Activated CD4-positive, alpha-beta T cell treated with anti-CD3 and anti-CD28 coated beads for 48 hours (primary cell): ENCODE data around the gene PLEKHF1.

Experiments
- DNase-seq: peaks from one replicate; pipeline ENCODE4 v3.0.0-alpha.2; 2020

PLEKHF1 gene

GRCh38 chr19:29680447-29680846, 15.2 kb downstream of the PLEKHF1 start:
- peak; percentile 89 for DNase-seq

- no peak for DNase-seq
Observed at GRCh38 chr19:29680937-29681336, 15.7 kb downstream of the PLEKHF1 start.

- DNase-seq: no peak
Observed at GRCh38 chr19:29681422-29682235, 16.4 kb downstream of the PLEKHF1 start.

GRCh38 chr19:29682236-29682895, 17.1 kb downstream of the PLEKHF1 start:
- no peak for DNase-seq

DNA sequence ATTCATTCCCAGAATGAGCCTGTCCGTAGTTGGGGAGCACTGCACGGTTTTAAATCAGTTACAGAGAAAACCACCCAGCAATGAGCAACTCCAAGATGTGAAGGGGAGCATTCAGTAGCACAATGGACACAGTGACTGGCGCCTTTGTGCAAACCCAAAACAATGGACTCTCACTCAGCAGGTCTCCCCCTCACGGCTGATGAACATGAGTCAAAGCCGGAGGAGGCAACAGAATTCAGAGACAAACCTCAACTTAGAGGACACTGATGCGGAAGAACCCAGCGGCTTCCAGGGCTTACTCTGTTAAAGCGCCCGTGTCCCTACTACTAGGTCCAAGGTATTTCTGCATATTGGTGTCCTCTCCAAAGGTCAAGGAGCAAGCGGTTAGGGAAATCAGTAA, 17.7 kb downstream of the PLEKHF1 start:
- DNase-seq: no peak

DNA sequence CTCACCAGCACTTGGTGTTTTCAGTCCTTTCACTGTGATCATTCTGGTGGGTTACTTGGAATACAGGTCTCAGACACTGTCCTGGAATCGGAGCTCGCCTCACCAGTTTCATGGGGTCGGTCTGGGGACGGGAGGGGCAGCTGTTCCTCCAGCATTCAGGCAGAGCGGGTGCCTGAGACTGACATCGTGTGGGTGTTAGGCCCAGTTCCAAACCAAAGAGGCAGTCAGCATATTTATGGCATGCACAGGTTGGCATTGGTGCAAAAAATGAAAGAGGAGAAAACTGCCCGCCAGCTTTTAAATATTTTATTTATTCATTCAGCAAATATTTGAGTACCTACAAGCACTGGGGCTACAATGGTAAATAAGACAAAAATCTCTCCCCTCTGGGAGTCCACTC, 20.1 kb downstream of the PLEKHF1 start:
- DNase-seq: no peak

DNA sequence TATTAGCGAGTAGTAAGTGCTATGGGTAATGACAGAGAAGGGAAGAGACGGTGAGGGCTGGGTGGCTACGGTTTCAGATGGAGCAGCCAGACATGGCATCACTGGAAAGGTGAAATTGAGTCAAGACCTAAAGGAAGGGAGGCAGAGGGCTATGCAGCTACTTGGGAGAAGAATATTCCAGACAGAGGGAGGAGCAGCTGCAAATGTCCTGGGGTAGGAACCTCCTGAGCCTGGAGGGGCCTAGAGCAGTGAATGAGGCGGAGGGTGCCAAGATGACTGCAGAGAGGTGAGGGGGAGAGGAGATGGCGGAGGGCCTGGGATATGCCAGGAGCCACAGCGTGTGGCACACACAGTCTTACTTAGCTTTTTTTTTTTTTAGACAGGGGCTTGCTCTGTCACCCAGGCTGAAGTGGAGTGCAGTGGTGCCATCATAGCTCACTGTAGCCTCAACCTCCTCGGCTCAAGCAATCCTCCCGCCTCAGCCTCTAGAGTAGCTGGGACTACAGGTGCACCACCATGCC, 21.1 kb downstream of the PLEKHF1 start:
- DNase-seq: no peak

DNA sequence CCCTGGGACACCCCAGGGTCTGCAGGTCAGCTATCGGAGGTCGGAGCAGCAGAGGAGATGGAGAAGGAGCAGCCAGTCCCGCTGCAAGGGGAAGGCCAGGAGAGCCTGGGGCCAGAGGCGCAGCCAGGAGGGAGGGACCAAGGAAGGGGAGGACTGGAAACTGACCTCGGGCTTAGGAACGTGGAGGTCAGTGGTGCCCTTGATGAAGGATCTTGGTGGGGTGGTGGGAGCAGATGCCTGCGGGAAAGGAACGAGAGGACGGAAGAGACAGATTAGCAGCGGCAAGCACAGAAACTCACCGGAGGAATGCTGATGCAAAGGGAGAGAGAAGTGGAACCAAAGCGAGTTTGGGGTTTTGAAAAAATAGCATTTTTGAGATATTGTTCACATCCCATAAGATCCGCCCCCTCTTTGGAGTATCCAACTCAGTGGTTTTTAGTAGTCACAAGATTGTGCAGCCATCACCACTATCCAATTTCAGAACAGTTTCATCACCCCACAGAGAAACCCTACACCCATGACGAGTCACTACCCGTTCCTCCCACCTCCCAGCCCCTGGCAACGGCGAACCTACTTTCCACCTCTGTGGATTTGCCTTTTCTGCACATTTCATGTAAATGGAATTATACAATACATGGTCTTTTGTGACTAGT, 22.1 kb downstream of the PLEKHF1 start:
- DNase-seq: peak; percentile 82

GRCh38 chr19:29687897-29688728, 22.9 kb downstream of the PLEKHF1 start:
- no peak for DNase-seq

- DNase-seq: peak; percentile 66
Observed at GRCh38 chr19:29690842-29691241, 25.6 kb downstream of the PLEKHF1 start.

GRCh38 chr19:29694161-29694560, 28.9 kb downstream of the PLEKHF1 start:
- DNase-seq: no peak

DNA sequence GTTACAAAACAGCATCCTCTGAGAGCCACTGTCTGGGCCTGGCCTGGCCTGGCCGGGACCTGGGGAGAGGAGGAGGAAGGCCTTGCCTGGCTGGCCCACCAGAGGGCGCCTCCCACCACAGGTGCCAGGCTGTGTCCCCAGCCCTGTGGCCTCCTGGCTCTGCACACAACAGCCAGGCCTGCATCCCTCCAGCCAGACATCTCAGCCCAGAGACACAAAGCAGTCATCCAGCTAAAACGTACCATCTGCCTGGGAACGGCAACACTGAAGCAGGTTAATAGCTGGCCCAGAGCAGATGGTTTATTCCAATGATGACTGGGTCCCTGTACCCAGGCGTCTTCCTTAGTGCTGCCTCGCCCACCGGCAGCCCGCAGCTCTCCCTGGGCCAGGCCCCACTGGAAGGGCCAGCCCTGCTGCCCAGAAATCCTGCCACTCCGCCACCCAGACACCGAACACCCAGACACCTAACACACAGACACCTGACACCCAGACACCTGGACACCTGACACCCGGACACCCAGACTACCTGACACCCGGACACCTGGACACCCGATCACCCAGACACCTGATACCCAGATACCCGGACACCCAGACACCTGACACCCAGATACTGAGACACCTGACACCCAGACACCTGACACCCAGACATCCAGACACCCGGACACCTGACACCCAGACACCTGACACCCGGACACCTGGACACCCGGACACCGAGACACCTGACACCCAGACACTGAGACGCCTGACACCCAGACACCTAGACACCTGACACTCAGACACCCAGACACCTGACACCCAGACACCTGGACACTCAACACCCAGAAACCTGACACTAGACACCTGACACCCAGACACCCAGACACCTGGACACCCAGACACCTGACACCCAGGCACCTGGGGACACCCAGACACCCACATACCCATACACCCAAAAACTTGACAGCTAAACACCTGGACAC, 29.7 kb downstream of the PLEKHF1 start:
- peak; percentile 89 for DNase-seq

DNA sequence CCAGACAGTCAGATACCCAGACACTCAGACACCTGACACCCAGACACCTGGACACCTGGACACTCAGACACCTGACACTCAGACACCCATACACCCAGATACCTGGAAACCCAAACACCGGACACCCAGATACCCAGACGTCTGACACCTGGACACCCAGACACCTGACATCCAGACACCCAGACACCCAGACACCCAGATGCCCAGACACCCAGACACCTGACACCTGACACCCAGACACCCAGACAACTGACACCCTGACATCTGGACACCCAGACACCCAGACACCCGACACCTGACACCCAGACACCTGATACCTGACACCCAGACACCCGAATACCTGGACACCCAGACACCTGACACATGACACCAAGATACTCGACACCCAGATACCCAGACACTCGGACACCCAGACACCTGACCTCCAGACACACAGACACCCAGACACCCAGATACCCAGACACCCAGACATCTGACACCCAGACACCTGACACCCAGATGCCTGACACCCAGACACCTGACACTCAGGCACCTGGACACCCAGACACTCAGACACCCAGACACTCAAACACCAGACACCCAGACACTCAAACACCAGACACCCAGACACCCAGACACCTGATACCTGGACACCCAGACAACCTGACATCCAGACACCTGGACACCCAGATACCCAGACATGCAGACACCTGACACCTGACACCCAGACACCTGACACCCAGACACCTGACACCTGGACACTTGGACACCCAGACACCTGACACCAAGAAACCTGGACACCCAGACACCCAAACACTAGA, 30.7 kb downstream of the PLEKHF1 start:
- no peak for DNase-seq

DNA sequence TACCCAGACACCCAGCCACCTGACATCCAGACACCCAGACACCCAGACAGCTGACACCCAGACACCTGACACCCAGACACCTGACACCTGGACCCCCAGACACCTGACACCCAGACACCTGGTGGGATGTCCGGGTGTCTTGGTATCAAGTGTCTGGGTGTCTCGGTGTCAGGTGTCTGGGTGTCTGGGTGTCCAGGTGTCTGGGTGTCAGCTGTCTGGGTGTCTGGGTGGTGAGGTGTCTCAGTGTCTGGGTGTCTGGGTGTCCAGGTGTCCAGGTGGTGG, 31.2 kb downstream of the PLEKHF1 start:
- DNase-seq: no peak

DNA sequence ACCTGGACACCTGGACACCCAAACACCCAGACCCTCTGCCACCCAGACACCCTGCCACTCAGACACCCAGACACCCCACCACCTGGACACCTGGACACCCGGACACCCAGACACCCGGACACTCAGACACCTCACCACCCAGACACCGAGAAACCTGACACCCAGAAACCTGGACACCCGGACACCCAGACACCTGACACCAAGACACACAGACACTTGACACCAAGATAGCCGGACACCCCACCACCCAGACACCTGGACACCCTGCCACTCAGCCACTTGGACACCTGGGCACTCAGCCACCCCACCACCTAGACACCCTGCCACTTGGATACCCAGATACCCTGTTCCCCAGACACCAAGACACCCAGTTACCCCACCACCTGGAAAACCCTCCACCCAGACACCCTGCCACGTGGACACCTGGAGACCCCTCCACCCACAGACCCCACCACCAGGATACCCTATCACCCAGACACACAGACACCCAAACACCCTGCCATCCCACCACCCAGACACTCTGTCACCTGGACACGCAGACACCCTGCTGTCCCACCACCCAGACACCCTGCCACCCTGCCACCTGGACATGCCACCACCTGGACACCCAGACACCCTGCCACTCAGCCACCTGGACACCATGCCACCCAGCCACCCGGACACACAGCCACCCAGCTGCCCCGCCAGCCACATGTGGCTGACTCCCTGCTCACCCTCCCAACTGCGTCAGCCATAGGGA, 32.4 kb downstream of the PLEKHF1 start:
- no peak for DNase-seq

GRCh38 chr19:29699861-29700260, 34.6 kb downstream of the PLEKHF1 start:
- no peak for DNase-seq

DNA sequence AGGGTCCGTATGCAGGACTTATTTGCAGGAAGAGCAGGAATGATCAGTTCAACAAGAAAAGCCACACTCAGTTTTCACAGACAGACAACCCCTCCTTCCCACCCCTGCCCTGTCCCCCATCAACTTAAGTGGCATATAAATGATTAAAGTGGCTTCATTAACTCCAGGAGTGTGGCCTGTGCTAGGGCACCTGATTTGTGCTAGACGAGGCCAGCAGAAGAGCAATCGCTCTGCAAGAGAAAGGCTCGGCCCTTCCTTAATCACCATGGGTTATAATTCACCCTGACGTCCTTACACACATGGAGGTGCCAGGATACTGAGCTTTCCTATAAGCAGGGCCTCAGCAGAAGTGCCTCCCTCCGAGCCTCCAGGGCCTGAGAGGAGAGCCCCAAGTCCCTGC, 35.2 kb downstream of the PLEKHF1 start:
- no peak for DNase-seq

- no peak for DNase-seq
Observed at GRCh38 chr19:29702161-29702962, 37.1 kb downstream of the PLEKHF1 start.

DNA sequence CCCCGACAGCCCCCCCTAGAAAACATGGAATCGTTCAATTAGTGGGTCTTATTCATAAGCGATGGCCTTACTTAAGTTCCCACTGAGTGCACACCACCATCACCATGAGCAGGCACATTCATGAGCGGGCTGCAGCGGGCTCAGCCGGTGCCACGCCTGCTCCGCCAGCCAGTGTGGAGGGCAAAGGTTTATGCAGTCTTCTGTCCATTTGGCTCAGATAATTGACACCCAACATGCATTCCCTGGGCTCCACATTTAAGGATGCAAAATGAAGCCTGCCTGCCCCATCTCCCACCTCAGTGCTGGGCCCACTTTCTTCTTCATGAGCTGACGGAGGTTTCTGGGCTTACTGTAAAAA, 37.7 kb downstream of the PLEKHF1 start:
- no peak for DNase-seq
